GM12864 (cell line): ENCODE results near the gene SIX5.
"Not testable (repeated sequence)": the region's sequence is repeated elsewhere in the genome, so short reads cannot be mapped to it uniquely, and the experiment has no call there.

ENCODE experiments used
- DNase-seq: peaks from one replicate; pipeline ENCODE4 v3.0.0-alpha.2; 2011; ENCODE audit warnings: low read depth
- H3K4me3 ChIP-seq: 2 replicates; pipeline ENCODE4 v1.5.1; 2011; ENCODE audit warnings: mild to moderate bottlenecking, low read depth, low read length, control low read depth
- CTCF ChIP-seq: IDR thresholded peaks from 2 replicates; pipeline ENCODE4 v1.5.1; 2011; ENCODE audit warnings: low read depth, mild to moderate bottlenecking, moderate library complexity, low read length, control low read depth, inconsistent platforms; ENCODE audit errors: missing control alignments

Gene SIX5

GRCh38 chr19:45801603-45802175, 32.6 kb upstream of the SIX5 start:
- H3K4me3 ChIP-seq: no peak overlapping the region
- no peak for DNase-seq
- TF ChIP-seq CTCF: no peak

DNA sequence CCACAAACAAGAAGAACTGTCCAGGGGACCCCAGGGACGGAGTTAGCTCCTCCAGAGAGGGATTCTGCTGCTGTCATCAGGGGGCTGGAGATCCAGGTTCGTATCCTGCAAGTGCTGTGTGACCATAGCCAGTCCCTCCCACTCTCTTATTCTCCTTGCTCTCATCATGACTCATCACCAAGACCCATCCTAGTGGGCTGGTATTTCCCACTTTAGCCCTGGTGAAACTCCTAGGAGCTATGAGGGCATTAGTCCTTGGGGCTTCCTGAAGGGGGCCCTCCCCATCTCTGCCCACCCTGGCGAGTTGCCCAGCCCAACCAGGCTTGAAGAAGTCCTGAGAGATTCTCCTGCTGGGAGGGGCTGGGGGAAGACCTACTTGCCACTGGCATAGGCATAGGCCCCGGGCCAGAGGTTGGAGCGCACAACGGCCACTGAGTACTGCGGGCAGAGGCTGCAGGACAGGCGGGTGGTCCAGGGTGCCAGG, 31.1 kb upstream of the SIX5 start:
- no peak for TF ChIP-seq CTCF
- no peak for DNase-seq
- H3K4me3 ChIP-seq: no peak overlapping the region

- DNase-seq, H3K4me3 ChIP-seq: not testable (repeated sequence)
These were observed 30.5 kb upstream of the SIX5 start for GRCh38 chr19:45799541-45799940.

GRCh38 chr19:45798995-45799517, 30.0 kb upstream of the SIX5 start:
- H3K4me3 ChIP-seq: no peak overlapping the region
- TF ChIP-seq CTCF: peak; percentile 79
- no peak for DNase-seq

GRCh38 chr19:45794627-45795026, 25.6 kb upstream of the SIX5 start:
- no peak for TF ChIP-seq CTCF
- H3K4me3 ChIP-seq: no peak overlapping the region
- no peak for DNase-seq

DNA sequence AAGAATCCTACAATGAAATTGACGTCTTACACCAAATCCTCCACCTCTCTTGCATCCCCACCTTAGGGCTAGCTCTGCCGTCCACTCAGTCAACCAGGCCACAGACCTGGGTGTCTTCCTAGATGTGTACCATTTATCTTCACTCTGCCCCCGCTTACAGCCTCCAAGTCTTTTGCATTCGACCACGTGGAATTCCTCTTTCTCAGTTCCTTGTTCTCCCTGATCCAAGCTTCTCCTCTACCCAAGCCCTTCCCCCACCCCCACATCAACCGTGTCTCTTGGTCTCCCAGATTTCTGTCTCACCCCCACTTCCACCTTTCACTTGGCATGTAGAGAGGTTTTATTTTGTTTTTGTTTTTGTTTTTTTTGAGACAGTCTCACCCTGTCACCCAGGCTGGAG, 24.8 kb upstream of the SIX5 start:
- H3K4me3 ChIP-seq: no peak overlapping the region
- TF ChIP-seq CTCF: no peak
- no peak for DNase-seq

- no peak for TF ChIP-seq CTCF
- DNase-seq: no peak
- H3K4me3 ChIP-seq: peak overlapping the region; percentile 38
These were observed 24.1 kb upstream of the SIX5 start for GRCh38 chr19:45793178-45793564.
